SK-N-MC (cell line): Measurements from ENCODE around the gene NPAS2.

Source experiments
- EZH2 ChIP-seq: fragments of 200-600 bp; sonication (generic); IDR thresholded peaks from one replicate; pipeline ENCODE4 v1.6.1; 2017; ENCODE audit warnings: antibody characterized with exemption
- FOXP2 ChIP-seq: optimal IDR thresholded peaks from 2 replicates; pipeline ENCODE3; 2011; ENCODE audit warnings: mild to moderate bottlenecking, moderate library complexity; ENCODE audit not compliant: insufficient read depth; ENCODE audit errors: extremely low read length, control extremely low read depth
- POLR2AphosphoS5 ChIP-seq: IDR thresholded peaks from 2 replicates; pipeline ENCODE4 v1.6.1; 2012; ENCODE audit warnings: mild to moderate bottlenecking, low read depth, low read length, borderline replicate concordance

DNA sequence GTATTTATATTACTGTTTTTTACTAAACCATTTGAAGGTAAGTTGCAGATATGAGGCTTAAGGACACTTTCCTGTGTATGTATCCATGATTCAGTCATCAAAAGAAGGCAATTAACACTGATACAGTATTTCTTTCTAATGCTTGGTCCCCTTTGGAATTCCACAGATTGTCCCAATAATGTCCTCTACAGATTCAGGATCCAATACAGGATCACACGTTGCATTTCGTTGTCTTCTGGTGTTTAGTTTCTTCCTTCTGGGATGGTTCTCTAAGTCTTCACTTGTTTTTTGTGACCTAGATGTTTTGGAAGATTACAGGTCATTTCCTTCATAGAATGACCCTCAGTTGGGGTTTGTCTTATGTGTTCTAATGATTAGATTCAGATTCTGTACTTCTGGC lies 40.0 kb downstream of the NPAS2 start:
- no peak for TF ChIP-seq POLR2AphosphoS5
- TF ChIP-seq EZH2 = no peak
- no peak for TF ChIP-seq FOXP2
